SK-N-MC (cell line): Measurements from ENCODE around the gene PPP1R13L.

Source experiments
- EZH2 ChIP-seq: fragments of 200-600 bp; sonication (generic); IDR thresholded peaks from one replicate; pipeline ENCODE4 v1.6.1; 2017; ENCODE audit warnings: antibody characterized with exemption
- POLR2AphosphoS5 ChIP-seq: IDR thresholded peaks from 2 replicates; pipeline ENCODE4 v1.6.1; 2012; ENCODE audit warnings: mild to moderate bottlenecking, low read depth, low read length, borderline replicate concordance

GRCh38 chr19:45445139-45445538 is 40.3 kb upstream of the PPP1R13L start:
- TF ChIP-seq POLR2AphosphoS5 = no peak
- TF ChIP-seq EZH2 = no peak
